ENCODE results near the gene CLEC2A.

Gene CLEC2A

DNA sequence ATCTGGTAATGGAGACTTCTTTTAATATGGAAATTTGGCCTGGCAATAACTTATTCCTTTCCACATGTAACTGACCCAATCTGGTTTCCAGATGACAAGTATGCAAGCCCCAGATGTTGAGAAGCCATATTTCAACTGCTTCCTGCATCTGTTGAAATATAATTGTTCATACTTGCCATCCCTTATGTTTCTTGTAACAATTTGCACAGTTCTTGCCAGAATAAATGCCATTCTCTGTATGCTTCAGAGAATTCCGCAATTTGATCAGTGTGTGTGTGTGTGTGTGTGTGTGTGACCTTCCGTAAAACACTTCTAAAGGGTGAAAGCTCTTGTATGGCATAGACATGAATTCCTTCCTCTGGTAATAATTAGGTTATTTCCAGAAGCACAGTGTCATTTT is 1.8 kb upstream of the CLEC2A start:
- DNase-seq (ENCODE audit: low spot score): no peak

DNA sequence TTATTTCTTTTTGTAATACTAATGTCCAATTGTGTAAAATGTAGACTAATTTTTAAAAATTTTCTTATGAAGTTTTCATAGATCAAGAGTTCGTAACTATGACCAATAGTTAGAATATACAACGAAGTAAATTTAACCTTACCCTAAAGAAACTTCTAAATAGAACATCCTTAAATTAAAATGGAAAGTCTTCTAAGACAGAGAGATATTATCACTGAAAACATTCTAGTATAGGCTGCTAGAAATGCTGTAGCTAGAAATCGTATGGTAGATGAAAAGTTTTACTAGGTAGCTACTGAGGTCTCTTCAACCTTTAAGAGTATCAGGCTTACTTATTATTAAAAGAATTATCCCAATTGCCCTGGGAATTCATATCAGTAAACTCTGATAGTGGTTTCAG is 925 bp downstream of the CLEC2A start:
- DNase-seq (ENCODE audit: low spot score): no peak

- DNase-seq (ENCODE audit: low spot score): no peak
Observed at GRCh38 chr12:9928607-9929006, 3.6 kb downstream of the CLEC2A start.

- DNase-seq (ENCODE audit: low spot score): no peak
Observed at GRCh38 chr12:9926876-9927275, 5.3 kb downstream of the CLEC2A start.

DNA sequence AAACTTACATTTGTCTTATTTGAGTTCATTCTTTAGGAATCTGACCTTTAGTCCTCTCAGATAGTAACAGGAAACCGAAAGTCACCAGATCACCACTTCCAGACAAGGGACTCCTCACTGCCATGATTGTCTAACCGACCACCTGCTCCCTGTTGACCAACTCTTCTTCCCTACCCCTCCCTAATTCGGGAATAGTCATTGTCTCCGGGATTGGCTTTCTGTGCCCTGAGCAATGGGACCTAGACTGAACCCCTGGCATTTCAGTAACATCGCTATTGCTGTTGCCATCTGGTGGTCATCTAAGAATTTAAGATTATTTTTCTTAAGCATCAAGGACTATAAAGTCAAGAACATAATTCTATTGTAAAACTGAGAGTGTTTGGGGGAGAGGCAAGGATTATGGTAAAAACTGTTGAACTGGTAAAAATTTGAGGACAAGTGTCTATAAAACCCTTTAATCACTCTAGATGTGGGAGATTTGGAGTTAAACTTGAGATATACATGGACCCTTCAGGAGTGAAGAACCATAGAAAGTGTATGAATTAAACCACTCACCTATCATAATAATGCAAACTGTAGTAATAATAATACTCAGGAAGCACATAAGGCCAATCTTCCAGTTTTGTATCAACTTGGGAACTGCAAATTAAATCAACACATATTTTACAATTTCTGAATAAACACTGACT is 6.3 kb downstream of the CLEC2A start:
- peak; percentile 65 for DNase-seq (ENCODE audit: low spot score)

DNA sequence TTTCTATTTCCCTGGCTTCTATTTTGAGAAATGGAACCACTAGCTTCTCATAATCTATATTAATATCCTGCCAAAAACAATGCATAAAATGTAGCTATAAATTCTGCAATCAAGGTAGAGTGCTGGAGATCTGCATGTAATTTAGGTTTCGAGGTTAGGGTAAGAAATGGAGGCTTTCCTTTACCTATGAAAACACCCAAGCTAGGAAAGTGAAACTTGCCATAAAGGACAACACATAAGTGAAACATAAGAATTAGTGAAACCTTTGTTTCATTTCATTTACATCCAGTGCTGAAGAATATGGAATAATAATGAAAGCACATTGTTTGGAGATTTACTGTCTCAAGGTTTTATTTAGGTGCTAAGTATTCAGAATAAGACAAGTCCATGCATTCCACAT is 9.7 kb downstream of the CLEC2A start:
- DNase-seq (ENCODE audit: low spot score): no peak

DNA sequence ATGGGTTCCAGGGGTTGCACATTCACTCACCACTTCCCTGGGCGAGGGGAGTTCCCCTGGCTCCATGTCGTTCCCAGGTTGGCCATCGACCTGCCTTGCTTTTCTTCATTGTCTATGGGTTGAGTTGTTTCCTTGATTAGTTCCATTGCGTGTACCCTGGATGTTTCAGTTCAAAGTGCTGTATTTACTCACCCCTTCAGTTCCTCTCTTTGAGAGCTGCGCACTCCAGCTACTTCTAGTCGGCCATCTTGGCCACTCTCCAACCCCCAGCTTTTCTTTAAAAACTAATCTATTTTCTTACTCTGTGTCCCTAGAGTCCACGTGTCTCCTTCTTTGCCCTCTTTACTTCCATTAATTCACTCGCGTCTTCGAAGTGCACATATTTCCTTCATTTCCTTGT is 11.7 kb downstream of the CLEC2A start:
- DNase-seq (ENCODE audit: low spot score): no peak

DNA sequence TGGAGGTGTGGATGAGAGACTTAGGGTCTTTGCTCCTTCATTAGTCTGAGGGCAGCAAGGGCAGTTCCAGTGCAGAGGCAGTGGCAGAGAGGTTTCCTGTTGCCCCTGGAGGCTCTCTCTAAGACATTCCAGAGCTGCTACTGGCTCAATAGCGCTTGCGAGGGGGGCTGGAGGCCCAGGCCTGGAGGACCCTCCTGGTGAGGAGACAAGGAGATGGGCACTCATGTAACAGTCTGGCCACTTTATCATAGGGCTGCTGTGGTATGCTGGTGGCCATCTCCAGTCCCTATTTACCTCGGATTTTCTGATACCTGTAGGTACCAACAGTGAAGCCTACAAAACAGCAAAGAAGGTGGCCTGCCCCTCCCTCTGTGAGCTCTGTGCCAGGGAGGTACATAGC is 12.7 kb downstream of the CLEC2A start:
- DNase-seq (ENCODE audit: low spot score): no peak

DNA sequence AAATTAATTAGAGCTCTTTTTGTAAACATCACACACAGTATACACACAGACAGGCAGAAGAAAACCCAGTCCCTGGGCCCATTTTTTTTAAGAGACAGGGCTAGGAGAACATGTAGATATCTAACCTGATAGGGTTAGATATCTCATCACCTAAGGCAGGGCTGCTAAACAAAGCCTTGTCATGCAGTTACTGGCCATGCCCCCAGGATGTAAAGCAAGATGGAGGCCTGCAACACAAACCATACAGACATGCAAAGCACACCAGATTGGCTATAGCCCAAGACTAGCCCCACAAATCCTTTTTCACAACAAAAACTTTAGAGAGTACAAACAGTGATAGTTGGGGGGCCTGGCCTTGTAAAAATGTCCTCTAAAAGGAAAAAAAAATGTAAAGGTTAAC is 20.5 kb downstream of the CLEC2A start:
- DNase-seq (ENCODE audit: low spot score): no peak

- no peak for DNase-seq (ENCODE audit: low spot score)
Observed at GRCh38 chr12:9910716-9911421, 21.3 kb downstream of the CLEC2A start.

DNA sequence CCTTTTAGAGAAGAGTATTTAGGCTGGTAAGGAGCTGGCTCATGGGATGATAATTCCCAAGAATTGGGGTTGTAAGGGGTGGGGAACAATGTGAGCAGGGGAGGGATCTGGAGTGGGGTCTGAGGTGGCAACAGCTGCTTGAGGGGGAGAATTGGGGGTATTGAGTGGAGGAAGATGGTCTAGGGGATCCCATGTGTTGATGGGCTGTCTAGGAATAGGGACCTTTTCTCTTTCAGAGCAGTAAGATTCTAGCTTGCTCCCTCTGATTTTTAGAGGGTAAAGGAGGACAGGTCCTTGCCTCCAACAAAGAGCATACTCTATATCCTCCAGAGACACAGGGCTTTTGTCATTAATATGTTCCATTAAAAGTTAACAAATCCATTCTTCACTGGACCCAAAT is 22.4 kb downstream of the CLEC2A start:
- no peak for DNase-seq (ENCODE audit: low spot score)

DNA sequence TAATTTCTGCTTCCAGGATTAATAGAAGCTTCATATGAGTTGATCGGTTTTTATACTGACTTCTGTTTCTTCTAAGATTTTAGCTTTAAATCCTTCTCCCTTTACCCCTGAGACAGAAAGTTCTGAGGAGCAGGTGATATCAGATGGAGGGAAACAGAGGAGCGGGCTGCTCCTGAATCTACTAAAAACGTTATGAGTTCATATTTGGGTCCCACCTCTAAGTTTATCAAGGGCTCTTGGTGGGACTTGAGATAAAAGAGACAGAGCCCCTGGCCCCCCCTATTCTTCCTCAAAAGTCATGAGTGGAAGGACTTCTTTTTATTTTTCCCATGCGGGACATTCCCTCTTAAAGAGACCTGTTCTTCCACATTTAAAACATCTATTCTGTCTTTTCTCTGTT is 23.8 kb downstream of the CLEC2A start:
- DNase-seq (ENCODE audit: low spot score): no peak

- DNase-seq (ENCODE audit: low spot score): no peak
Observed at GRCh38 chr12:9907769-9908168, 24.4 kb downstream of the CLEC2A start.

- no peak for DNase-seq (ENCODE audit: low spot score)
Observed at GRCh38 chr12:9906873-9907272, 25.3 kb downstream of the CLEC2A start.

DNA sequence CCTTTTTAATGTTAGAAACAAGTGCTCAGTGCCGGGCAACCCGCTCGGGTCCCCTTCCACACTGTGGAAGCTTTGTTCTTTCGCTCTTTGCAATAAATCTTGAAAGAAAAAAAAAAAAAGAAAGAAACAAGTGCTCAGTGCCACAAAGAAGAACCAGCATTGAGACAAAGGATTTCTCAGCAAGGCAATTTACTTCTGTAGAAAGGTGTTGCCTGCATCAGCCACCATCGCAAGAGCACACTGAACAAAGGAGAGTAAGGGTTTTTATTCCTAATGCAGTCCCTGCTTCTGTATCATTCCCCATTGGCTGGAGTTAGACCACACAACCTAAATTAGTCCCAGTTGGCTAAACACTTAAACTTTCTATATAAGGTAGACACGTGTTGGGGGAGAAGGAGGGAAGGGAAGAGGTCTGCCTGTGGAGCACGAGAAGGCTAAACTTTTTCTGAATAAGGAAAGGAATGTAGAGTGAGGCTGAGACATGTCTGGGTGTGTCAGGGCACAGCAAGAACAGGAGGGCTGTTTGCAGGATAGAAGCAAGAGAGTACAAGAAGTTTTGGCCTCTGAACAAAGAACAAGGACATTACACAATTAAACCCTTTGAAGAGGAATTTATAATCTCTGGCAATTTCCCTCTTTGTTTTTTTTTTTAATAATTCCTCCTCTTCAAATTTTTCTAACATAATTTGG is 29.5 kb downstream of the CLEC2A start:
- no peak for DNase-seq (ENCODE audit: low spot score)

DNA sequence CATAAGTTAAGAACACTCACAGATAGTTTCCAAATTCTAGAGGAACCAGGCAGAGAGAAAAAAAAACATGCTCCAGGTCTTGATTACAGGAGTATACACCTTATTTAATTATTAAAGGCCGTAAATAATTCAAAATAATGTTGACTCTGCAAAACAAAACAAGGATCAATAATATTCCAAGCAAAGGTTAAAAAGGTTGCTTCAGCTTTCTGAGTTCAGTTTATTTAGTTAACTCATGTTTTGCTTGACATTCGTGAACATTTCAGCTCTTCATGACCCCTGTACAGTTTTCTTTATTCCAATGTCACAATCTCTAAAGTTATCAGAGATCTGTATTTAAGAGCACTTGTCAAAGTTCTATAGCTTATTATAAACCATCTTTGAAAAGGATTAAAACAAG is 31.2 kb downstream of the CLEC2A start:
- no peak for DNase-seq (ENCODE audit: low spot score)

DNA sequence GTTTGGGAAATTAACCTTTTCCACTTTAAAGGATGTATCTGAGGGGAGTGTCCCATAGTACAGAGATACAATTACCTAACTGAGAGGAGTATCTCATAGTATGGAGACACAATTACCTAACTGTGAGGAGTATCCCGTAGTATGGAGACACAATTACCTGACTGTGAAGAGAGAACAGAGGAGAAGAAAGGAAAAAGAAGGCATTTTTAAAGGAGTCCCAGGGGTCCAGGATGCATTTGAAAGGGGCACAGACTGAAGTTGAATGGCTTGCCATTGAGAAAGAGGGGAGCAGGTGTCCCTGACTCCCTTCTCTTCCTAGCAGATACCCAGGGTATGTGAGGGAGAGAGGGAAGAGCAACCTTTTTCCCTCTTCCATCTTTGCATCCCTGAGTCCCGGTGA is 33.0 kb downstream of the CLEC2A start:
- no peak for DNase-seq (ENCODE audit: low spot score)

GRCh38 chr12:9897535-9897934 is 34.6 kb downstream of the CLEC2A start:
- DNase-seq (ENCODE audit: low spot score): no peak

GRCh38 chr12:9895215-9895971 is 36.8 kb downstream of the CLEC2A start:
- no peak for DNase-seq (ENCODE audit: low spot score)

GRCh38 chr12:9888665-9889273 is 43.4 kb downstream of the CLEC2A start:
- no peak for DNase-seq (ENCODE audit: low spot score)

- DNase-seq (ENCODE audit: low spot score): no peak
Observed at GRCh38 chr12:9883175-9883574, 49.0 kb downstream of the CLEC2A start.

DNA sequence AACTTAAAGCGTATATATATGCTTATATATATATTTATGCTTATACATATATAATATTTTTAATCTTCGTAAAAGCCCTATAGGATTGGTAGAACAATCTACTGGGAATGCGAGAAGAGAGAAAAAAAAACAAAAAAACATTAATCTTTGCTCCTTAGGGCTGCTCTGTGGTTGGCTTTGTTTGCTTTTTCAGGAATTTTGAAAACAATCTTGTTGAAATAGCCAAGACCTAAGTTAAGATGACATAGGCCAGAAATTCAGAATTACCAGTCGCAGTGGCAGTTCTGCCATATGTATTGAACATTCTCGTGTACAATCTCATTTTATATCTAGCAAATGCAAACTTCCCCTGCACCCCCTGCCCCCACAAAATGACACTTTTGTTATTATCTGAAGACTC is 50.2 kb downstream of the CLEC2A start:
- no peak for DNase-seq (ENCODE audit: low spot score)
